Kidney tubule cell (primary cell): ENCODE data around the gene ARHGEF1.

Experiments
- DNase-seq: peaks from one replicate; pipeline ENCODE4 v3.0.0-alpha.2; 2018; ENCODE audit warnings: low spot score

Gene ARHGEF1

DNA sequence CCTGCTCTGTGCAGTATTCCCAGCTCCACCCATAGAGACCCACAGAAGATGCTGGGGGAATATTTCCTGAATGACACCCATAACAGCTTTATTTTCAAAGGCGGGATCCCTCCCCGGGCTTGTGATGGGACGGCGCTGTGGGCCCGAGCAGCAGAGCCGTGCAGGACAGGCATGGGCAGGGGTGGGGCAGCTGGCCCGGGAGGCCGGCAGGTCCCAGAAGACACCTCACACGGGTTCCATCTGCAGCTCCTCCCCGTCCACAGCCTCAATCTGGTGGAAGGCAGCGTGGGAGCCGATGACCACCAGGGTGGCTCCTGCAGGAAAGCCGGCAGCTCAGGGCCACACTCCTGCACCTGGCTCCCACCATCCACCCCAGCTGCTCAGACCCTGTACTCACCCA lies 73.6 kb downstream of the ARHGEF1 start:
- DNase-seq: no peak
